NCI-H748 (cell line): ENCODE data around the gene PHC2.

Experiments
- DNase-seq: peaks from one replicate; lab custom pipeline; 2025; ENCODE audit not compliant: unreplicated experiment; lab: John Stamatoyannopoulos, UW

Gene PHC2

DNA sequence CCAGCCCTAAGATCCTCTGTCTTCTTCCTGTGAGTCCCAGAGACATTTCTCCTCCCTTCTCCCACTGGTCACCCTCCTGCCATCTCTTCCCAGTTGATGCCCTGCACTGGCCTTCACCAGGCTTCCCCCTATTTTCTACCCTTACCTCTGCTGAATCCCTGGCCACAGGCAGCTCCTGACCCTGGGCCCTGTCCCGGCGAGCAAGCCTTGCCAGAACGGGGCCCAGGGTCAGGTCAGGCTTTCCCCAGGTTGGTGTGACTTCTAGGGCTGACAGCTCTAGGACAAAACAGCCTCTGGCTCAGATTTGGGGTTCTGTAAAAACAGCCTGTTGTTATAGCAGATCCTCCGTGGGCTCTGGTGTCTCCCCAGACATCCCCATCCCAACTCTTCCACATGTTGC is 57.3 kb downstream of the PHC2 start:
- no peak for DNase-seq

- no peak for DNase-seq
Observed at GRCh38 chr1:33372677-33373076, 58.2 kb downstream of the PHC2 start.

GRCh38 chr1:33372162-33372561 is 58.7 kb downstream of the PHC2 start:
- no peak for DNase-seq

- DNase-seq, result no peak
Observed at GRCh38 chr1:33371334-33371733, 59.6 kb downstream of the PHC2 start.

DNA sequence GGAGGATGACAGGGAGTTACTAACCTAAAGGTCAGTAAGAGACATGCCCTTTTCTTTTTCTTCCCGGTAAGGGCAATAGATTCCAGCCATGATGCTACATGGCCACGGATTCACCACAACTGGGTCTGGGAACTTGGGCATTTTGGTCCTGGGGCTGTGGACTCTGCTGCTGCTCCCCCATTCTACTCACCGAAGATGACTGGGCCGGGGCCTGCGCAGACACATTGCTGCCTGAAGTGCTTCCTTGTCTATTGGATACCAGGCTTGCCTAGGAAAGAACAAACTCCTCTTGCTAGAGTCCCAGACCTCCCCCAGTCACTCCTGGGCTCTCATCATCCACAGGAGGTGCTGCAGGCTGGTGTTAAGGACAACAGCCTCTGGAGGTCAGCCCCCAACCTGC is 60.1 kb downstream of the PHC2 start:
- DNase-seq, result no peak

DNA sequence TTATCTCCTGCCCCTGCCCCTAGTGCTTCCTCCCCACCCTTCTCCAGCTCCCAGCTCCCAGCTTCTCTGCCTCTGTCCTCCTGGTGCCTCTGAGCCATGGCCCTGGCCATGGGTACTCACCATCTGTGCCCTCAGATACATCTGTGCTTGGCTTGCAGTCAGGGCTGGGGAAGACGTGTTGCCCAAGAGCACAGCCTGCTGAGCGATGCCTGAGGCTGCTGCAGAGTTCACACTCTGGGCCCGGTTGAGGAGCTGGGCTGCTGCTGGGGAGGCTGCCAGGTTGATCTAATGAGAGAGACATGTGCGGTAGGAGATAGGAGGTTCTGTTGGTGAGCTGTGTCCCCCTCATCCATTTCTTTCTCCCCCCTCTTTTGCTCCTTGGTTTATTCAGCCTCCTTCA is 60.6 kb downstream of the PHC2 start:
- no peak for DNase-seq

DNA sequence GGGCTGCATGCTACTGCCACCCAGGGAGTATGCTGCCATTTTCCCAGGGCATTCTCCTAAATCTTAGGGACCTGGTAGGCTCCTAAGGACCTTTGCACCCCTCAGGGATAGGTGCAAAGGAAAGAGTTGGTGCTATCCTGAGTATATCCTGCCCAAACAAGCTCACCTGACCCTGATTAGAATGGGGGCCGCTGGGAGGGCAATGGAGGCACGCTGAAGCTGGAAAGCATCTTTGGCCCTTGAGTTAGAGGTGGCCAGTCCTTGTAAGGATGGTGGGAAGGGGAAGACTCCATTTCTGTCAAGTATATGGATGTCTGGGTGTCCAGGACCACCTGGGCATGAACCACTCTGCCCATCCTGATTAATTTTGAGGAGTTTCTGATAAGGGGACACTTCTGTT is 61.1 kb downstream of the PHC2 start:
- DNase-seq, result no peak

GRCh38 chr1:33369081-33369480 is 61.8 kb downstream of the PHC2 start:
- DNase-seq, result no peak

DNA sequence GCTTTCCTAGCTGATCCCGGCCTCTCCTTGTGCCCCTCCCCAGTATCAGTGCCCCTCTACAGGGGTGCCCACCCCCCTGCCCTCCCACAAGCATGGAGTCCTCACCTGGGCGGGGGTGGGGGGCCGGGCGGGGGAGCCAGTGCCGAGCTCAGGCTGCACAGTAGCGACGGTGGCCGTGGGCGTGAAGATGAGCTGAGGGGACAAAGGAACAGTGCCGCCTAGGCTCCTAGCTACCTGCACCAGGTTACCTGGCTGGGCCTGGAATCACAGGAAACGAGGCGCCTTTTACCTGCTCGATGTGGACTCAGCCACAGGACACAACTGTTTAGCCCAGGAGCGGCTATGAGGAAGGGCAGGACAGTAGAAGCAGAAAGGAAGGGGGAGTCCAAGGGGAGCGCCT is 62.5 kb downstream of the PHC2 start:
- DNase-seq, result no peak

GRCh38 chr1:33367485-33368405 is 63.1 kb downstream of the PHC2 start:
- peak; percentile 66 for DNase-seq

DNA sequence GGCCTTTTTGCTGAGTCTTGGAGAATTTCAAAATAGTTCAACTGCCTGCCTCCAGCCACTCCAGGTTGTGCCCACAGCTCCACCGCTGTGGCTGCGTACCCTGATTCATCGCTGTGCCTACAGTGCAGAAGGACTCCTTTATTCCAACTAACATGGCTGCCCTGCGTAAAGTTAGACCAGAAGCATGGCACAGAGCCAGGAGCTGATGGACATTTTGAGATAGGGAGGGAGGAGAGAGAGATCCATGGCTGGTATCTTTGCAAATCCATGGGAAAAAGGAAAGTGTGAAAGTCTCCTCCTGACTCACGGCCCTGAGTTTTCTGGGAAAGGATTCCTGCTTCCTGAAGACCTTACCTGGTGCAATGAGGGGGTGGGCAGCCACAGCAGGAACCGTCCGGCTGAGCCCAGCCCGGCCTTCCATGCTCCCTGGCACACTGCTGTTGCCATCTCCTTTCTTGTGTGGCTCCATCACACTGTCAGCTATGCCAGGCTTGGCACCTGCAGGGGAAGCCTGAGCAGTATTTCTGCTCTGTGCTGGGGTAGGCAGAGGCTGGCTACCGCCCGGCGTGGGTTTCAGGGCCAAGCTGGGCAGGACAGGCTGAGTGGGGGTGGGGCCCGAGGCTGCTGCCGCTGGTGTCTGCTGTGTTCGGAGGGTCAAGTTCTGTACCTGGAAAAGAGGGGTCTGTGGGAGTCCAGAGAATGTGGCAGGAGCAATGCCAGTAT is 64.0 kb downstream of the PHC2 start:
- no peak for DNase-seq

GRCh38 chr1:33365560-33365997 is 65.3 kb downstream of the PHC2 start:
- DNase-seq, result no peak

DNA sequence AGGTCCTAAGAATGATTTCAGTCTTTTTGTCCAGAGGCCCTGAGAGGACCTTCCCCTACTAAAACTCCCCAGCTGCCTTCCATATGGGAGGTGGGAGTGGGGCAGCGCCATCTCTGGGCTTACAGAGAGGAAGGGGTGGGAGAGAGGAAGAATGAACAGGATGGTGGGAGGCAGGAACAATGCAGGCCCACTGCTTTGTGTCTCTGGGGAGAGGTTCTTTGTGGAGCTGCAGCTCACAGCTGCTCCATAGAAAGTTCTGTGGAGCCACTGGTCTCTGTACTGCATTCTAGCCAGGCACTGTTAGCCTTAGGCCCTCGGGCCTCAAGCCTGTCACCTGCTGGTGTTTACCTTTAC is 66.4 kb downstream of the PHC2 start:
- DNase-seq, result no peak

- peak; percentile 38 for DNase-seq
Observed at GRCh38 chr1:33363470-33363861, 67.4 kb downstream of the PHC2 start.

GRCh38 chr1:33363021-33363420 is 67.9 kb downstream of the PHC2 start:
- no peak for DNase-seq

DNA sequence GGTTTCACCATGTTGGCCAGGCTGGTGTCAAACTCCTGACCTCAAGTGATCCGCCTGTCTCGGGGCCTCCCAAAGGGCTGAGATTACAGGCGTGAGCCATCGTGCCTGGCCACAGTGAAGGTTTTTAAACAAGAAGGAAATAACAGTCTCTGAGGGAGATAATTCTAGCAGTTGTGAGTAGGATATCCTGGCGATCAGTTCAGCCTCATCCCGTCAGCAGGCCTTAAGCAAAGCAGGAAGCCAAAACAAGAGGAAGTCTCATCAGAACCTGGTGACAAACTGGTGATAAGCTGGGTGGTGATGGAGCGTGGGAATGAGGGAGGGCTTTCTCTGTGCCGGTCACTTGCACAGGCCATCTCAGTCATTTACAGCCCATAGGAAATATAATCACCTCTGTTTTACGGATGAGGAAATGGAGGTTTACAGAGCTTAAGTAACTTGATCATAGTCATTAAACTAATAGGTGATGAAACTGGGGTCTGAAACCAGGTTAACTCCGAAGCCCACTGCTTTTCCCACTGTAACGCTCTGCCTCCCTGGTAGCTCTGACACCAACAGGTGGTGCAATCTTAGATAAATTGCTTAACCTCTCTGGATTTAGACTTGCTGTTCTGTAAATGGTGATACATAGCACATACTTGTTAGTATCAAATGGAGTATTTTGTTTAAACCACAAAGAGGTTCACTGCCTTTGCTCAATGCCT is 69.2 kb downstream of the PHC2 start:
- no peak for DNase-seq

- DNase-seq, result no peak
Observed at GRCh38 chr1:33360367-33360766, 70.5 kb downstream of the PHC2 start.

DNA sequence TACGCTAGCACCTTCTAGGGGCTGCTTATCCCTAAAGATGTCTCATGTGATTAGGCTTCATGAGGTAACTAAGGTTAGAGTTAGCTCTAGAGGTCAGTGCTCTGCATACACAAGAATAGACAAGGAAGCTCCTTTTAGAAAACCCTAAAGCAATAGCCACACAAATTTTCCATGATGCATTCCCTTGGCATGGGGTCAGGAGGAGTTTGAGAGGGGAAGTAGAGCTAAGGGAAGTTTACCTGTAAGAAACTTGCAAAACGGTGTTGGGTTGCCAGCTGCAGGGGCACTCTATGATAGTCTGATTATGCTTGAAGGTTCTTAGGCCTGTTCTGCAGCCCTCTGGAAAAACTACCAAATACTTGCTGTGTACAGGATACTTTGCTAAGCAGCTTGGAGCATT is 71.0 kb downstream of the PHC2 start:
- no peak for DNase-seq

DNA sequence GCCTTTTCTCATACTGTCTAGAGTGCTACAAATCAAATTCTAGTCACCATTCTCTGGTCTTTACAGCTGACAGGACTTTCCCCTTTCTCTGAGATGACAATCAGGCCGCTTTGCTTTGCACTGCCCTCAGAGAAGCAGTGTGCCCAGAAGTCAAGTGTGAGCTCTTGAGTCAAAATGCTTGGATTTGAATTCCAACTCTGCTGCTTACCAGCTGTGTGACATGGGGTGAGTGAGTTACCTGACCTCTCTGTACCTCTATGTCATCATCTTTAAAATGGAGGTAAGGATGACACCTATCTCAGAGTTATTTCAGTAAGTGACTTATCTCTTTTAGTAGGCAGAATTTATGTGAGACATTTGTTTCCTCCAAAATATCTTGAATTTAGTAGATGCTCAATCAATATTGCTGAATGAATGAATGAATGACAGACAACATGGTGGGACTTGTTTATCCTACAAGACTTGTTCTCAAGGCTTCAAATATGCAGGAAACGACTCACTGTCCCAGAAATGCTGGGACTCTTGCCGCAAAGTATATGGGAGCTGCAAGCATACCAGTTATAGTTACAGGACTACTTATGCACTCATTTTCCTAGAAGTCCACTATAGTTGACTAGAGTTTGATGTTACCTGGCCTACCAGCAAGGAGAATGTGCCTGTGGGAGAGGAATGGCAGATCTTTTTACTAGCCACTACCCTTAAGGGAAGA is 71.9 kb downstream of the PHC2 start:
- no peak for DNase-seq

GRCh38 chr1:33358114-33358794 is 72.6 kb downstream of the PHC2 start:
- DNase-seq, result no peak

DNA sequence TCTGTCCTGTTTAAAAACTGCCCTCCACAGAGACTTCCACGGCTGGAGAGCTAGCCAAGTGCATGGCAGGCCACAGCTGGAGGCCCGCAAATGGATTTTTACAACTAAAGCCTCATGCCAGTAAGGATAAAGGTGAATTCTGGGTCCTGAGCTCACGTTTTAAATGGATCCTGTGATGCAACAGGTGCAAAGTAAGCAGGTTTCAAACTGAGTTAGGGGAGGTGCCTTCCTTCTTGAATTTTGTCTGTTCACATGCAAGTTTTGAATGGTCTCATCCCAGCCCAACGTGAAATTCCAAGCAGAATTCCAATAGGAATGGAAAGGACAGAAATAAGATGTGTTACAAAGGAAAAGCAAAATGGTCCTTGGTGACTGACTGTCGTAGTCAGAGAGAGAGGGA is 73.8 kb downstream of the PHC2 start:
- no peak for DNase-seq
